Natural killer cell (primary cell): Measurements from ENCODE around the gene DDB1. TPM values are rescaled to one million over a fixed set of nuclear protein-coding genes. Genes with fewer than 3 reads are reported as not detected.

Experiments
- ATAC-seq, 3 donors: fragments of 150-1000 bp in 2 of 3; fragments of 200-7000 bp in 1 of 3; cut with Tn5 transposase; 1 replicate in 1 of 3; 2 replicates in 2 of 3; pipeline ENCODE4 v1.10.0; 2021; ENCODE audit warnings: mild to moderate bottlenecking in 2 of 3, moderate library complexity in 2 of 3
- DNase-seq, 2 donors: peaks; one replicate each; pipeline versions ENCODE4 v3.0.0 to v3.0.0-alpha.2; 2013 to 2021; ENCODE audit warnings: mixed read lengths in 1 of 2
- H3K27ac ChIP-seq: one replicate; pipeline ENCODE4 v1.5.1; 2013; ENCODE audit warnings: mild to moderate bottlenecking, low read length
- H3K27me3 ChIP-seq: one replicate; pipeline ENCODE4 v1.6.1; 2013; ENCODE audit warnings: low read length; ENCODE audit not compliant: control insufficient read depth, insufficient read depth
- H3K36me3 ChIP-seq: one replicate; pipeline ENCODE4 v1.6.1; 2013; ENCODE audit warnings: low read length; ENCODE audit not compliant: control insufficient read depth, insufficient read depth
- H3K4me1 ChIP-seq: one replicate; pipeline ENCODE4 v1.6.1; 2013; ENCODE audit warnings: low read length; ENCODE audit not compliant: control insufficient read depth, insufficient read depth
- H3K4me3 ChIP-seq: one replicate; pipeline ENCODE4 v1.5.1; 2013; ENCODE audit warnings: low read length
- H3K9me3 ChIP-seq: one replicate; pipeline ENCODE4 v1.6.1; 2013; ENCODE audit warnings: low read length; ENCODE audit not compliant: control insufficient read depth, insufficient read depth
- H3K27ac Mint-ChIP-seq, 2 donors: one replicate each; pipeline ENCODE4 v1.8.0; 2022; ENCODE audit warnings: mild to moderate bottlenecking in 2 of 2, mixed read lengths in 2 of 2, moderate library complexity in 1 of 2
- H3K27me3 Mint-ChIP-seq, 2 donors: one replicate each; pipeline ENCODE4 v1.8.0; 2022; ENCODE audit warnings: low read depth in 2 of 2, mixed read lengths in 2 of 2
- H3K36me3 Mint-ChIP-seq: one replicate; pipeline ENCODE4 v1.8.0; 2022; ENCODE audit warnings: mixed read lengths
- H3K4me1 Mint-ChIP-seq, 2 donors: one replicate each; pipeline ENCODE4 v1.8.0; 2022; ENCODE audit warnings: mixed read lengths in 2 of 2
- H3K4me3 Mint-ChIP-seq: one replicate; pipeline ENCODE4 v1.8.0; 2022; ENCODE audit warnings: mild to moderate bottlenecking, moderate library complexity, mixed read lengths
- H3K9me3 Mint-ChIP-seq, 2 donors: one replicate each; pipeline ENCODE4 v1.8.0; 2022; ENCODE audit warnings: mixed read lengths in 2 of 2
- WGBS: methylation state at CpG from one replicate; pipeline ENCODE4 v1.1.7; 2013; ENCODE audit warnings: missing lambda C conversion rate; ENCODE audit not compliant: insufficient coverage; 5-methylcytosine and 5-hydroxymethylcytosine counted together
- intact Hi-C: fragments of 100-400 bp; cut with micrococcal nuclease; formaldehyde crosslinking; loops from one replicate; pipeline ENCODE4 v1.14.2; 2022
- total RNA-seq, 4 donors: library from RNA; stranded (reverse); fragments of 120-200 nt in 1 of 4; gene quantifications; one replicate each; pipeline versions ENCODE4 v1.2.3 to v1.2.4, GENCODE V29; 2013 to 2022
- TF ChIP-seq, protein P1 (sequence below): fragments of 200-600 bp; IDR thresholded peaks from one replicate; pipeline ENCODE4 v1.8.0; 2022; ENCODE audit warnings: antibody characterized with exemption

DDB1 gene
- total RNA-seq, 3 donors from 2014 or later (not counting 1 experiment from before 2014, with no cell fraction given): 170 to 233 (median 229) TPM

DNA sequence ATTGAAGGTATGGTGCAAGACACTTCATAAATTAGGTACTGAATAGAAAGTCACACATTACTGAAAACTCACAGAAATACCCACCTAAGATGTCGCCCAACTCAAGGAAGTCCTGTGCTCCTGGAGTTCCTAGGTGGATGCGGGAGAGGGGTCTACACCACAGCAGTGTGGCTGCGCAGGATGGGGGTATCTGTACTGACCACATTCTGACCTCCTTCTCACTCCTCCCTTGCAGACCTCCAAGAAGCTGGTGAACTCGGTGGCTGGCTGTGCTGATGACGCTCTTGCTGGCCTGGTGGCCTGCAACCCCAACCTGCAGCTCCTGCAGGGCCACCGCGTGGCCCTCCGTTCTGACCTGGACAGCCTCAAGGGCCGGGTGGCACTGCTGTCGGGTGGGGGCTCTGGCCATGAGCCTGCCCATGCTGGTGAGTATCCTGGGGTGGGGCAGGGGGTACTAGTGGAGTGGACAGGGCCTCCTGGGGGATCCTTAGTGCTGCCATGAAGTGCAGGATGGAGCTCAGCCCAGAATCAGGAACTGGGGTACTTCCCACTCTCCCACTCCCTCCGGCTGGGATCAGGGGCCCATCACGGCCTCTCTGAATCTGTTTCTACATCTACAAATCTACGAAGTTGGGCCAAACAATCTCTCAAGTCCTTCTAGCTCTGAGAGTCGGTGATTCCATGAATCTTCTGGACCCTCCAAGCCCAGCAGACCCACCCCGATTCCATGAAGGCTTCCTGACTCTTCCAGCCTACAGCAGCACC is 5.0 kb upstream of the DDB1 start:
- H3K4me1 Mint-ChIP-seq: peaks cover 7 to 19% of the 10 kb centered on the region in 2 donors
- no peaks in the 10 kb centered on the region for H3K9me3 Mint-ChIP-seq
- WGBS: 95% methylated on average over 15 of the region's 15 CpGs
- intact Hi-C loops: loop anchor here (2.0 to 5.0 kb wide), 2 partner anchors 55 to 99 kb away; partner anchors contain the start of gene TMEM216
- TF ChIP-seq, protein P1, sequence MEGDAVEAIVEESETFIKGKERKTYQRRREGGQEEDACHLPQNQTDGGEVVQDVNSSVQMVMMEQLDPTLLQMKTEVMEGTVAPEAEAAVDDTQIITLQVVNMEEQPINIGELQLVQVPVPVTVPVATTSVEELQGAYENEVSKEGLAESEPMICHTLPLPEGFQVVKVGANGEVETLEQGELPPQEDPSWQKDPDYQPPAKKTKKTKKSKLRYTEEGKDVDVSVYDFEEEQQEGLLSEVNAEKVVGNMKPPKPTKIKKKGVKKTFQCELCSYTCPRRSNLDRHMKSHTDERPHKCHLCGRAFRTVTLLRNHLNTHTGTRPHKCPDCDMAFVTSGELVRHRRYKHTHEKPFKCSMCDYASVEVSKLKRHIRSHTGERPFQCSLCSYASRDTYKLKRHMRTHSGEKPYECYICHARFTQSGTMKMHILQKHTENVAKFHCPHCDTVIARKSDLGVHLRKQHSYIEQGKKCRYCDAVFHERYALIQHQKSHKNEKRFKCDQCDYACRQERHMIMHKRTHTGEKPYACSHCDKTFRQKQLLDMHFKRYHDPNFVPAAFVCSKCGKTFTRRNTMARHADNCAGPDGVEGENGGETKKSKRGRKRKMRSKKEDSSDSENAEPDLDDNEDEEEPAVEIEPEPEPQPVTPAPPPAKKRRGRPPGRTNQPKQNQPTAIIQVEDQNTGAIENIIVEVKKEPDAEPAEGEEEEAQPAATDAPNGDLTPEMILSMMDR: no peak
- DNase-seq: no peak
- H3K9me3 ChIP-seq: no peaks in the 10 kb centered on the region
- peaks cover 21% of the 10 kb centered on the region for H3K4me1 ChIP-seq
- no peak for ATAC-seq
- no peaks in the 10 kb centered on the region for H3K27me3 Mint-ChIP-seq
- H3K27ac ChIP-seq: no peak overlapping the region
- H3K27me3 ChIP-seq: no peaks in the 10 kb centered on the region
- H3K27ac Mint-ChIP-seq: no peak overlapping the region
- H3K4me3 Mint-ChIP-seq: no peak overlapping the region
- H3K4me3 ChIP-seq: no peak overlapping the region
- H3K36me3 ChIP-seq: peaks cover 3% of the 10 kb centered on the region
- no peaks in the 10 kb centered on the region for H3K36me3 Mint-ChIP-seq

DNA sequence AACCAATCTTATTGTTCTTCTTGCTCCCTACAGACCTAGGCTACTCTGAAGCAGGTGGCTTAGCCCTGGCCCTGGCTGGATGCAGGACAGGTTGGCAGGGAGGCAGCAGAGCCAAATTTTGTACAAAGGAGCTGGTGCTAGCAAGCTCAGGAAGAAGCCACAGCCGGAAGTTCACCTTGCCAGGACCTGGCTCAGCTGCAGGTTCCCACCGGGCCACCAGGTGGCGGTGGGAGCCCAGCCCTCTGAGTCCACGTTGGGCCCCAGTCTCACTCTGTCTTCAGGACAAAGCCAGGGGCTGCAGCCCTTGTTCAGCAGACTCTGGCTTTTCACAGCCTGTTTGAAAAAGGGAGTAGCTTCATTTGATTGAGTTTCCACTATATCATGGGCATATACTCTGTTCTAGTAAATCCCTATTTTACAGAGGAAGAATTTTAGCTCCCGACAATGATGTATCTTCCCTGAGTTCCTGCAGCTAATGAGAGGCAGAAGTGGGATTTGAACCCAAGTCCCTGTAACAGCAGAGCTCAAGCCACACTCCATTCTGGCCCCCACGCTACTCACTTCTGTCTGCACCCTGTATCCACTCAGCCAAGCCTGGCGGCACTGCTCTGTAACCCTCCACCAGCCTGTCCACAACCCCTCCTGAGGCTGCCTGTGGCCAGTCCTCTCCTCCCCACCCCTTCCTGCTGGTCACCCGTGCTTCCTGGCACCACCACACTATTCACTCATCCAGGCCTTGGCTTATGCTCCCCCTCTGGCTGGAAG is 3.4 kb upstream of the DDB1 start:
- no peaks in the 10 kb centered on the region for H3K9me3 ChIP-seq
- peaks cover 22 to 35% of the 10 kb centered on the region in 2 donors for H3K4me1 Mint-ChIP-seq
- peak; percentile 56 to 73 (median 60) for ATAC-seq

DNA sequence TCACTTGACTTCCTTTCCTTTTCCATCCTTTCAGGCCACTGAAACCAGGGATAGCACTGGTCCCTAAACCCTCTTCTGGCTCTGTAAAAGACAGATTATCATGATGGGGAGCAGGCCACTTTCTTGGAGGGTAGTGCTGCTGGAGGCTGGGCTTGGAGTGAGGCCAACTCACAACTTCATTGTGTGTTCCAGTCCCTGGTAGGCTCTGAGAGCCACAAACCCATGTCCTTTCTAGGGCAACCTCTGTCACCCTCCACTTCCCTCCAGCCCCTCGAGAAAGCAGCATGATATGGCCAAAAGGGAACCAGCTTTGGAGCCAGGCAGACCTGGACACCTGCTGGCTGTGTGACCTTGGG is 2.4 kb upstream of the DDB1 start:
- Mint-ChIP-seq H3K27me3 (no peaks in the 10 kb centered on the region), H3K27ac (peak overlapping the region in 1 of 2 donors; percentile 85), H3K9me3 (no peaks in the 10 kb centered on the region), H3K4me3 (peak overlapping the region; percentile 17), H3K36me3 (no peaks in the 10 kb centered on the region), H3K4me1 (peaks cover 28 to 43% of the 10 kb centered on the region in 2 donors)
- intact Hi-C loops: loop anchor here (5.0 kb wide), 1 partner anchor 102 kb away; no protein-coding TSS in a partner anchor
- H3K36me3 ChIP-seq: peaks cover 3% of the 10 kb centered on the region
- TF ChIP-seq, protein P1: no peak
- H3K9me3 ChIP-seq: no peaks in the 10 kb centered on the region
- no peak for ATAC-seq
- no peak overlapping the region for H3K4me3 ChIP-seq
- 87% methylated on average over 1 of the region's 1 CpG for WGBS
- H3K4me1 ChIP-seq: peaks cover 36% of the 10 kb centered on the region
- H3K27ac ChIP-seq: no peak overlapping the region
- H3K27me3 ChIP-seq: no peaks in the 10 kb centered on the region
- no peak for DNase-seq

More for the DNA sequence above, 3.4 kb upstream of the DDB1 start:
- no peaks in the 10 kb centered on the region for H3K27me3 ChIP-seq
- peaks cover 3% of the 10 kb centered on the region for H3K36me3 ChIP-seq
- peak overlapping the region in 1 of 2 donors; percentile 56 for H3K27ac Mint-ChIP-seq
- H3K9me3 Mint-ChIP-seq: no peaks in the 10 kb centered on the region
- no peak overlapping the region for H3K4me3 ChIP-seq
- peaks cover 33% of the 10 kb centered on the region for H3K4me1 ChIP-seq
- intact Hi-C loops: loop anchor here (1.0 to 5.0 kb wide), 3 partner anchors 49 to 101 kb away; partner anchors contain the start of gene TMEM216
- WGBS: 32% methylated on average over 8 of the region's 8 CpGs
- no peak overlapping the region for H3K4me3 Mint-ChIP-seq
- TF ChIP-seq, protein P1: peak; percentile 89
- peak; percentile 74 to 93 for DNase-seq
- H3K36me3 Mint-ChIP-seq: no peaks in the 10 kb centered on the region
- peak overlapping the region; percentile 42 for H3K27ac ChIP-seq
- no peaks in the 10 kb centered on the region for H3K27me3 Mint-ChIP-seq
